ENCODE results near the gene HHATL.

DNA sequence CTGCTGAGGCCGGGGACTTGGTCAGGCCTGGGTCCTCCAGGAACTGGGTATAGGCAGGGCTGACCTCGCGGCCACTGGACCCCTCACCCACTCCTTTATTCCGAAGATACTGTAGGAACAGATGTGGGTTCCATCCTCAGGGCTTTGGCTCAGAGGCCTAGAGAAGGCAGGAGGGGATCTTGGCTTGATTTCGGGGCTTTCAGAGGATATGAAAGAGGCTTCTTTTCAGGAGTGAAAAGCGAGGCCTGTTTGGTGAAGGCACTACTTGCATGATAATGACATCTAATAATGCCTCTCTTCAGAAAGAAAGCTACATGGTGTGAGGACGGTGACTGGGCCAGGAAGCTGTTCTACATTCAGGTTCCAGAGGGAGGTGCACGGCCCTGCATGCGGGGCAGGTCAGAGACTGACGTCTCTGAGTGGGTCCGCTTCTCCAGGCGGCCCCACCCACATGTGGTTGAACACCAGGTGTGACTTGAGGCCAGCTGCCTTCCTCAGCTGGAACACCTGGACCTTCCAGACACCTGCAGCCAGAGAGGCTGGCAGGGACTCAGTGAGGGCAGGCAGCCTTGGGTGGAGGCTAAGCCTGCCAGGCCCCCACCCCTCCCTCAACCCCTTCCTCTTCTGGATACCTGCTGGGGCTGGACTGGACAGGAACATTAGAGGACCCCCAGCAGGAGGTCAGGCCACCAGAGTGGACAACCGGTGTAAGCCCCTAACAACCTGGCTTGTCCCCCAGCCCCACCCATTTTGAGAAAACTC, 31.1 kb upstream of the HHATL start:
- TF ChIP-seq POLR2AphosphoS5 (IDR thresholded peaks at IDR 0.05): no peak
- TF ChIP-seq, protein P1, sequence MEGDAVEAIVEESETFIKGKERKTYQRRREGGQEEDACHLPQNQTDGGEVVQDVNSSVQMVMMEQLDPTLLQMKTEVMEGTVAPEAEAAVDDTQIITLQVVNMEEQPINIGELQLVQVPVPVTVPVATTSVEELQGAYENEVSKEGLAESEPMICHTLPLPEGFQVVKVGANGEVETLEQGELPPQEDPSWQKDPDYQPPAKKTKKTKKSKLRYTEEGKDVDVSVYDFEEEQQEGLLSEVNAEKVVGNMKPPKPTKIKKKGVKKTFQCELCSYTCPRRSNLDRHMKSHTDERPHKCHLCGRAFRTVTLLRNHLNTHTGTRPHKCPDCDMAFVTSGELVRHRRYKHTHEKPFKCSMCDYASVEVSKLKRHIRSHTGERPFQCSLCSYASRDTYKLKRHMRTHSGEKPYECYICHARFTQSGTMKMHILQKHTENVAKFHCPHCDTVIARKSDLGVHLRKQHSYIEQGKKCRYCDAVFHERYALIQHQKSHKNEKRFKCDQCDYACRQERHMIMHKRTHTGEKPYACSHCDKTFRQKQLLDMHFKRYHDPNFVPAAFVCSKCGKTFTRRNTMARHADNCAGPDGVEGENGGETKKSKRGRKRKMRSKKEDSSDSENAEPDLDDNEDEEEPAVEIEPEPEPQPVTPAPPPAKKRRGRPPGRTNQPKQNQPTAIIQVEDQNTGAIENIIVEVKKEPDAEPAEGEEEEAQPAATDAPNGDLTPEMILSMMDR (IDR thresholded peaks at IDR 0.05): no peak
